ENCODE measurements around the gene SCARB2. TPM values are rescaled to one million over a fixed set of nuclear protein-coding genes. Genes with fewer than 3 reads are reported as not detected.

SCARB2 gene
- total and polyA plus RNA-seq, 2 experiments from 2014 or later = 131 to 246 TPM

DNA sequence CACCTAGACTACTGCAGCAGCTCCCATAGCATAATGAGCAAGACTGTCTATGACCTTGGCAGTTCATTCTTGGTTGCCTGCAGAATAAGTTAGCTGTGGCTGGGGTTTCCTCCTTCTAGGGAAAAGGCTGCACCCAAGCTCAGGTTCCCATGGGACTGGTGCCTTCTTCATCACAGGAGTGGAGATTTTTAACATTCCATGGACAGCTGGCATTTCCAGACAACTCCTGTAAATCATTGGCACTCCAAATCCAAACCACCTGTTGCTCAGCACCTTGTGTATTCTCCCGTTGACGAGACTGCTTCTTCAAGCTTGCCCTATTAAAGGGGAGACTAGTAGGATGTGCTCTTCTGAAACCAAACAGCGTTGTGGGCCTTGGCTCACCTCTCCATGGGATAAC lies 57.6 kb downstream of the SCARB2 start:
- TF ChIP-seq EZH2 (IDR thresholded peaks at IDR 0.05; ENCODE audit: borderline replicate concordance) = no peak
- TF ChIP-seq, protein P1, sequence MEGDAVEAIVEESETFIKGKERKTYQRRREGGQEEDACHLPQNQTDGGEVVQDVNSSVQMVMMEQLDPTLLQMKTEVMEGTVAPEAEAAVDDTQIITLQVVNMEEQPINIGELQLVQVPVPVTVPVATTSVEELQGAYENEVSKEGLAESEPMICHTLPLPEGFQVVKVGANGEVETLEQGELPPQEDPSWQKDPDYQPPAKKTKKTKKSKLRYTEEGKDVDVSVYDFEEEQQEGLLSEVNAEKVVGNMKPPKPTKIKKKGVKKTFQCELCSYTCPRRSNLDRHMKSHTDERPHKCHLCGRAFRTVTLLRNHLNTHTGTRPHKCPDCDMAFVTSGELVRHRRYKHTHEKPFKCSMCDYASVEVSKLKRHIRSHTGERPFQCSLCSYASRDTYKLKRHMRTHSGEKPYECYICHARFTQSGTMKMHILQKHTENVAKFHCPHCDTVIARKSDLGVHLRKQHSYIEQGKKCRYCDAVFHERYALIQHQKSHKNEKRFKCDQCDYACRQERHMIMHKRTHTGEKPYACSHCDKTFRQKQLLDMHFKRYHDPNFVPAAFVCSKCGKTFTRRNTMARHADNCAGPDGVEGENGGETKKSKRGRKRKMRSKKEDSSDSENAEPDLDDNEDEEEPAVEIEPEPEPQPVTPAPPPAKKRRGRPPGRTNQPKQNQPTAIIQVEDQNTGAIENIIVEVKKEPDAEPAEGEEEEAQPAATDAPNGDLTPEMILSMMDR (IDR thresholded peaks at IDR 0.05; ENCODE audit: poor library complexity) = no peak
- TF ChIP-seq EZH2phosphoT487 (IDR thresholded peaks at IDR 0.05; ENCODE audit: low read depth, severe bottlenecking, unreplicated experiment) = no peak
- Histone ChIP-seq H3K9me3 (ENCODE audit: low read depth) (no peaks in the 10 kb centered on the region), H2AFZ (no peak overlapping the region), H3K9me2 (replicated peaks; ENCODE audit: insufficient read depth) (no peaks in the 10 kb centered on the region), H3K36me3 (replicated peaks; ENCODE audit: insufficient read depth, low read depth) (no peaks in the 10 kb centered on the region), H4K20me1 (ENCODE audit: insufficient read depth, poor library complexity, severe bottlenecking) (no peaks in the 10 kb centered on the region), H3K79me2 (no peaks in the 10 kb centered on the region), H3K4me2 (no peak overlapping the region), H3K4me3 (no peak overlapping the region), H3K27me3 (no peaks in the 10 kb centered on the region), H3K4me1 (ENCODE audit: insufficient read depth) (no peaks in the 10 kb centered on the region), H3K27ac (no peak overlapping the region)
- 86% methylated on average over 3 of the region's 3 CpGs for WGBS (ENCODE audit: low lambda C conversion rate, missing lambda C conversion rate)
- no peak for DNase-seq (ENCODE audit: low spot score)

DNA sequence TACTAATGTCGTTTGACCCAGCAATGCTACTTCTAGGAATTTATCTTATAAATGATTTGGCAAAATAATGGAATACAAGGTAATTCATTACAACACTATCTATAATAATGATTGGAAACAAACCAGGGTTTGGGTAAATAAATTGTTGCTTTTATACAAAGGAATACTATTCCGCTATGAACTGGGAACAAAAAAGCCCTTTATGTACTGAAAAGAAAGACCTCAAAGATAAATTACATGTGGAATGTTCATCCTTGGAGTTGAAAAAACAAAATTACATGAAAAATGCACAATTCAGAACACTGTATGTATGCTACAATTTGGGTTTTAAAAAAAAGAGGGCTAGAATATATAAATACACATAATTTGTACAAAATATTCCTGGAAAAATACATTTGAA lies 60.3 kb downstream of the SCARB2 start:
- no peak for DNase-seq (ENCODE audit: low spot score)
- H3K27ac ChIP-seq = no peak overlapping the region
- no peak overlapping the region for H2AFZ ChIP-seq
- peaks cover 6% of the 10 kb centered on the region for H3K4me1 ChIP-seq (ENCODE audit: insufficient read depth)
- peaks cover 11% of the 10 kb centered on the region for H3K79me2 ChIP-seq
- no peak for TF ChIP-seq EZH2phosphoT487 (IDR thresholded peaks at IDR 0.05; ENCODE audit: low read depth, severe bottlenecking, unreplicated experiment)
- no peak for TF ChIP-seq EZH2 (IDR thresholded peaks at IDR 0.05; ENCODE audit: borderline replicate concordance)
- TF ChIP-seq, protein P1 (IDR thresholded peaks at IDR 0.05; ENCODE audit: poor library complexity) = no peak
- no peaks in the 10 kb centered on the region for H3K9me3 ChIP-seq (ENCODE audit: low read depth)
- H3K27me3 ChIP-seq = no peaks in the 10 kb centered on the region
- no peak overlapping the region for H3K4me2 ChIP-seq
- 97% methylated on average over 2 of the region's 2 CpGs for WGBS (ENCODE audit: low lambda C conversion rate, missing lambda C conversion rate)
- no peaks in the 10 kb centered on the region for H3K9me2 ChIP-seq (replicated peaks; ENCODE audit: insufficient read depth)
- H3K4me3 ChIP-seq = no peak overlapping the region
- no peaks in the 10 kb centered on the region for H4K20me1 ChIP-seq (ENCODE audit: insufficient read depth, poor library complexity, severe bottlenecking)
- no peaks in the 10 kb centered on the region for H3K36me3 ChIP-seq (replicated peaks; ENCODE audit: insufficient read depth, low read depth)

DNA sequence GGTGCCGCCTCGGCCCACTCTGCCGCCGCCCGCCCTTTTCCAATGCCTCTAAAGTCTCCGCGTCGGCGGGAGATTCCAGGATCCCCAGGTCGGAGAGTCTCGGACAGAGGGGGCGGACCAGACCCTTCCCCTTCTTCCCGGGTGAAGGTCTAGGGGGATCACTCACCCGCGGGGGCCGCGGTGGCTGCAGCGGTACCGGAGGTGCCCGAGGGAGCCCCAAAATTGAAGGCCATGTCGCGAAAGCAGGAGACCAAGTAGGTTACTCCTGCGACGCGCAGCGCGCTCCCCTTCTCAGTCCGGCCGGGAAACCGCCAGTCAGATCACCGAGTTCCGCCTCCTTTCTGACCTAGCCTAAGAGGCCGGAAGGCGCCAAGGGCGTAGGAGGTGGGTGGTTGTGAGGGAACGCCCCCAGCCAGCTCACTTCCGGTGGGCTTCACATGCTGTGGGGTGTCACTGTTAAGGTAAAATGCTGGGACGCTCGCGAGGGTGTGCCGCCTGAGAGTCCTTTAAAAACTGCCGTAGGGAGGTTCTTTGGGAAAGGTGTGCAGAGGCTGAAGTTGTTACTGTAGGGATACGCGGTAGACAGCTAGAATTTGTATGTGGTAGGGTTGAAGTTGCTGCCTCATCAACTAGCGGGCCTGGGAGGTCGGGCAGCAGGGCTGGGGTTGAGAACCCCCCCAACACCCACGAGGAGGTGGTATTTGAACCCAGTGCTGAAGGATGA lies 65.3 kb downstream of the SCARB2 start, which contains the start of gene NUP54:
NUP54 (minus strand) TSS at position 256 of the 724 bp plus-strand sequence; CDS start at position 233, 23 bp downstream.
- Histone ChIP-seq H3K4me2 (peak within 1 kb of the TSS; percentile 88), H2AFZ (peak within 1 kb of the TSS; percentile 88), H3K36me3 (replicated peaks; ENCODE audit: insufficient read depth, low read depth) (no peaks in the 10 kb centered on the region), H4K20me1 (ENCODE audit: insufficient read depth, poor library complexity, severe bottlenecking) (peaks cover 7% of the 10 kb centered on the region), H3K4me3 (peak within 1 kb of the TSS; percentile 98), H3K9me3 (ENCODE audit: low read depth) (no peaks in the 10 kb centered on the region), H3K4me1 (ENCODE audit: insufficient read depth) (peaks cover 14% of the 10 kb centered on the region), H3K79me2 (peaks cover 51% of the 10 kb centered on the region), H3K27me3 (no peaks in the 10 kb centered on the region), H3K9me2 (replicated peaks; ENCODE audit: insufficient read depth) (no peaks in the 10 kb centered on the region), H3K27ac (peak within 1 kb of the TSS; percentile 98)
- TF ChIP-seq EZH2 (IDR thresholded peaks at IDR 0.05; ENCODE audit: borderline replicate concordance) = no peak
- TF ChIP-seq EZH2phosphoT487 (IDR thresholded peaks at IDR 0.05; ENCODE audit: low read depth, severe bottlenecking, unreplicated experiment) = no peak
- peak; percentile 96 for DNase-seq (ENCODE audit: low spot score)
- WGBS (ENCODE audit: low lambda C conversion rate, missing lambda C conversion rate) = under 1% methylated on average over 42 of the region's 47 CpGs

DNA sequence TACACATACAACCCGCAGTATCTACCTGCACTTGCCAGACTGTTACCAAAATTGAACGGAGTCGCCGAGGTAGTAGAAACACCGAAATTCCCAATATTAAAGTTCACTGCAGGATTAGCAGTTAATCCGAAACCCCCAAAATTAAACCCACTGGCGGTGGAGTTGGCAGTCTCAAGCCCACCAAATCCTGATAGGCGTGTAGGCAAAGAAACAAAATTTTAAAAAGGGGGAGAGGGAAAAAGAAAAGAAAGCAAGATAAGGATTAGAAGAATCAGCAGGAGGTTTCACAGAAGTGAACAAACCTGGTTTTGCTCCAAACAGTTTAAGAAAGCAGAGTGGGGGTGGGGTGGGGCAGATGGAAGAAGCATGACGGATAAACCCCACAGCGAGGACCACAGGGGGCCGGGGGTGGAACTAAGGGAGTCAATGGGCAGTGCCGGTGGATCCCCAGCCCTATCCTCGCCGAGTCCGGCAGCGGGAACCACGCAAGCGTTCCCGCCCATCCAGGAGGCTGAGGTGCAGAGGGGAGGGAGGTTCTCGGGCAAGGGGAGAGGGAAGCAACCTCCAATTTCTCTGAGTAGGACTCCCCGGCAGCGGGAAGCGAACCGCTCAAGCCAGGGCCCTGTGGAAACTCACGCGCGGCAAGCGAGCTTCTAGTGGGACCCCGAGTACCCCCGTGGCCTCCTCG lies 66.0 kb downstream of the SCARB2 start:
- H3K27ac ChIP-seq = peak overlapping the region; percentile 98
- H3K9me2 ChIP-seq (replicated peaks; ENCODE audit: insufficient read depth) = no peaks in the 10 kb centered on the region
- WGBS (ENCODE audit: low lambda C conversion rate, missing lambda C conversion rate) = 2% methylated on average over 29 of the region's 31 CpGs
- peaks cover 14% of the 10 kb centered on the region for H3K4me1 ChIP-seq (ENCODE audit: insufficient read depth)
- TF ChIP-seq, protein P1 (IDR thresholded peaks at IDR 0.05; ENCODE audit: poor library complexity) = no peak
- TF ChIP-seq EZH2phosphoT487 (IDR thresholded peaks at IDR 0.05; ENCODE audit: low read depth, severe bottlenecking, unreplicated experiment) (no peak), EZH2 (IDR thresholded peaks at IDR 0.05; ENCODE audit: borderline replicate concordance) (no peak)
- H2AFZ ChIP-seq = peak overlapping the region; percentile 88
- no peaks in the 10 kb centered on the region for H3K36me3 ChIP-seq (replicated peaks; ENCODE audit: insufficient read depth, low read depth)
- H3K27me3 ChIP-seq = no peaks in the 10 kb centered on the region
- peaks cover 7% of the 10 kb centered on the region for H4K20me1 ChIP-seq (ENCODE audit: insufficient read depth, poor library complexity, severe bottlenecking)
- peaks cover 58% of the 10 kb centered on the region for H3K79me2 ChIP-seq
- DNase-seq (ENCODE audit: low spot score) = peak; percentile 84
- peak overlapping the region; percentile 85 for H3K4me2 ChIP-seq
- H3K9me3 ChIP-seq (ENCODE audit: low read depth) = no peaks in the 10 kb centered on the region
- H3K4me3 ChIP-seq = peak overlapping the region; percentile 98
